ENCODE results near the gene TXNRD2.

TXNRD2 gene

DNA sequence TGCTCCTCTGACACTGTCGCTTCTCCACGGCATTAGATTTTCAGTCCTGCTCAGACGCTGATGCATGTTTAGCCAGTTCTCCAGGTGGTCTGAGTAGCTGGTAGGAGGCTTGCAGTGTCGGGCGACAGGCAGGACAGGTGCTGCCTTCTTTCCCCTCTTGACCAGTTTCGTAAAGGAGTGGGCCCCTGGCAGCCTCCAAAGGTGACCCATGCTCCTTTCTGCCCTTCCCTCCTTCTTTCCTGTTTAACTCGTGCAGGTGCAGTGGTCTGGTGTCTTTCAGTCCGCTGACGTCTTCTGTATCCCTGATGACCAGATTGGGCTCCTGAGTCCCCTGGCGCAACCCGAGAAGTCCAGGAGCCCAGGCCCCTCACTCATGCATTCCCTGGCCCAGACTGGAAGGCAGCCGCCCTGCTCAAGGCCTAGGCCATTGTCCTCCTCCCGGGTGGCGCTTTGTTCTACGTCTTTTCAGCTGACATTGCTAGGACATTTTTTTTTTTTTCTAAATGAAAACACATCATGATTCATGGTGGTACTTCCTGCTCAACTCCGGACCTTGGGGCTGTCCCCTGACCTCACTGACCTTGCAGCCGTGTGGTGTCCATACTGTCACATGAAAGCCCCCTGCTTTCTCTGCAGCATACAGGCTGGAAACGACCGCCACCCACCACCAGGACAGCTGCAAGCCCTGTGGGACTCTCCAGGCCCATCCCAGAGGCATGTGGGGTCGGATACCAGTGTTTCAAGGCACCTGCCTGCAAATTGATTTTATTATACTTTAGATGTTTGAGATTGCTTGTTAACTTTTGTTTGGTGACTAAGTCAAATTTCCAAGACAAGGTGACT is 25.5 kb upstream of the TXNRD2 start:
- DNase-seq (ENCODE audit: low spot score): no peak

DNA sequence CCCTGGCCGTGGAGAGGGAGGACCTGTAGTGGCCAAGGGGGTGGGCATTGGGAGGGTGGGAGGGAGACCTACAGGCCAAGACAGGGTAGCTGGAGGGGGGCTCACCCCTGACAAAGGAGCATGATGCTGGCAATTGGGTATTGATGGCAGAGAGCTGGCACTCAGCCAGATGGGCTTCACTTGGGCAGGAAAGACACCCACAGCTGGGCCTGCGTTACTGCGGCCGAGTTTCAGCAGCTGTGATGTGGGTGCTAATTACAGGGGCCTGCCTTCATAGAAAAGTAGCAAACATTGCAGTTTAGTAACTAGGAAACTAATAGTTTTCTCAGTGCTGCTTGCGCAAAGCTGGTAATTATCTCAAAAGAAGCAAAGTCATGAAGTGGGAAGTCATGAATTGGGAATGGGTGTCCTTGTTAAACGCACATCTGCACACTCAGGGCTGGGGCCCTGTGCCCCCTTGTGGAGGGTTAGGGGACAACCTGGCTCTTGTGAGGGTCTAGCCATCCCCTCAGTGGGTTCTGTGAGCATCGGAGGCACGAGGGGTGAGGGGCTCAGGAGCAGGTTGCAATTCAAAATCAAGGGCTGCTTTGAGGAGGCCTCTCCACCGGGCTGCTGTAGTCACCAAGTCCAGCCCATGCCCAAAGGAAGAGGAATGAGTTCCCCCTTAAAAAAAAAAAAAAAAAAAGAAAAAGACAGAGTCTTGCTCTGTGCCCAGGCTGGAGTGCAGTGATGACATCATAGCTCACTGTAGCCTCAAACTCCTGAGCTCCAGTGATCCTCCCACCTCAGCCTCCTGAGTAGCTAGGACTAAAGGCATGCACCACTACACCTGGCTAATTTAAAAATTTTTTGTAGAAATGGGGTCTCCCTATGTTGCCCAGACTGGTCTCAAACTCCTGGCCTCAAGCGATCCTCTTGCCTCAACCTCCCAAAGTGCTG is 24.4 kb upstream of the TXNRD2 start:
- DNase-seq (ENCODE audit: low spot score): no peak

DNA sequence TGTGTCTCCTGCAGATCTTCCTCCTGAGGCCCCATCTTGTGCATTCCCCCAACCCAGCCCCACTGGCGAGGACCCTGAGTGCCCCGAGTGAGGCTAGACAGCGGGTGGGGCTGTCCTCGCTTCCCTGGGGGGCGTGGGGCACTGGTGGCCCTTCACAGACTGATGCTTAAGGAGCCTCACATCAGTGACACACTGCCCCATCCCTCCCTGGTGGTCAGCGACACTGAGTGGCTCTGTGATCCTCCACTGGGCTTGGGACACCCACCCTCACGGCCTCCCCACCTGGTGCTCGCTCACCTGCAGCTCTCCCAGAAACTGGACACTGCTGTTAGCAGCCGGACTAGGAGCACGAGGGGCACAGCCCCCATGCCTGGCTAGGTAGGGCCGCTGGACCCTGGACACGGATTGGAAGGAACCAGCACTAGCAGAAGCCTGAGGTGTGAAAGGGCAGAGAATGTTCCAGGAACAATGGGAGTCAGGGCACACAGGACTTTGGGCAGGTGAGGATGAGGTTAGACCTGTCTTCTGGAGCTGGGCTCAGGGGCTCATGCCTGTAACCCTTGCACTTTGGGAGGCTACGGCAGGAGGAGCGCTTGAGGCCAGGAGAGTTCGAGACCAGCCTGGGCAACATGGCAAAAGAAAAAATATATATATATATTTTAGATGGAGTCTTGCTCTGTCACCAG is 23.2 kb upstream of the TXNRD2 start:
- DNase-seq (ENCODE audit: low spot score): no peak

DNA sequence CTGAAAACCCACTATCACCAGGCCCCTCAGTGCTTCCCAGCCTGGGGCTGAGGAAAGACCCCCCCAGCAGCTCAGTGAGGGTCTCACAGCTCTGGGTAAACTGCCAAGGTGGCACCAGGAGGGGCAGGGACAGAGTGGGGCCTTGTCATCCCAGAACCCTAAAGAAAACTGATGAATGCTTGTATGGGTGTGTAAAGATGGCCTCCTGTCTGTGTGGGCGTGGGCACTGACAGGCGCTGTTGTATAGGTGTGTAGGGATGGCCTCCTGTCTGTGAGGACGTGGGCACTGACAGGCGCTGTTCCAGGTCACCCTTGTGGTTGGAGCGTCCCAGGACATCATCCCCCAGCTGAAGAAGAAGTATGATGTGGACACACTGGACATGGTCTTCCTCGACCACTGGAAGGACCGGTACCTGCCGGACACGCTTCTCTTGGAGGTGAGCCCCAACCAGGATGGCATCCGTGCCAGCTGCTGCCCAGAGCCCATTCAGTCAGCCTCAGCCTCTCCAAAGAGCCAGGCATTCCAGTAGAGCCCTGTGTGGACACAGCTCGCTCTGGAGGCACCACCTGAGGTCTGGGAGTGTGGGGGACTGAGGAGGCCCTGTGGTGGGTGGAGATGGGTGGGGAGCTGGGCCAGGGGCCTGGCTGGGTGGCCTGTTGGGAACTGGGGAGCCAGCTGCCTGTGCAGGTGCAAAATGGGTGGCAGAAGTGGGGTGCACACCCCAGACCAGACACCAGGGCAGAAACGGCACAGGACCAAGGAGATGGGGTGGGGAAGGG is 22.4 kb upstream of the TXNRD2 start:
- DNase-seq (ENCODE audit: low spot score): no peak

GRCh38 chr22:19962909-19963806 is 21.5 kb upstream of the TXNRD2 start:
- peak; percentile 51 for DNase-seq (ENCODE audit: low spot score)

DNA sequence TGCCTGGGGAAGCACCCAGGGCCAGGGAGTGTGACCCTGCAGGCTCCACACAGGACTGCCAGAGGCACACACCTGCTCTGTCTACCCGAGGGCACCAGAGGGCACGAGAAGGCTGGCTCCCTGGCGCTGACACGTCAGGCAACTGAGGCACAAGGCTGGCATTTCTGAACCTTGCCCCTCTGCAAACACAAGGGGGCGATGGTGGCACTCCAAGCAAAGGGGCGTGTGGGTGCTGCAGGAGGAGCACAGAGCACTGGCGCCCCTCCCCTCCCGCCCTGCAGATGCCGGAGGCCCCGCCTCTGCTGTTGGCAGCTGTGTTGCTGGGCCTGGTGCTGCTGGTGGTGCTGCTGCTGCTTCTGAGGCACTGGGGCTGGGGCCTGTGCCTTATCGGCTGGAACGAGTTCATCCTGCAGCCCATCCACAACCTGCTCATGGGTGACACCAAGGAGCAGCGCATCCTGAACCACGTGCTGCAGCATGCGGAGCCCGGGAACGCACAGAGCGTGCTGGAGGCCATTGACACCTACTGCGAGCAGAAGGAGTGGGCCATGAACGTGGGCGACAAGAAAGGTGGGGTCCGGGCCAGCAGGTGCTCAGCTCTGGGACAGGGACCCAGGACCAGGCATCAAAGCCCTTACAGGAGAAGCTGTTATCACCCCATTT is 20.8 kb upstream of the TXNRD2 start:
- DNase-seq (ENCODE audit: low spot score): peak; percentile 43

GRCh38 chr22:19961868-19962245 is 20.2 kb upstream of the TXNRD2 start:
- no peak for DNase-seq (ENCODE audit: low spot score)

DNA sequence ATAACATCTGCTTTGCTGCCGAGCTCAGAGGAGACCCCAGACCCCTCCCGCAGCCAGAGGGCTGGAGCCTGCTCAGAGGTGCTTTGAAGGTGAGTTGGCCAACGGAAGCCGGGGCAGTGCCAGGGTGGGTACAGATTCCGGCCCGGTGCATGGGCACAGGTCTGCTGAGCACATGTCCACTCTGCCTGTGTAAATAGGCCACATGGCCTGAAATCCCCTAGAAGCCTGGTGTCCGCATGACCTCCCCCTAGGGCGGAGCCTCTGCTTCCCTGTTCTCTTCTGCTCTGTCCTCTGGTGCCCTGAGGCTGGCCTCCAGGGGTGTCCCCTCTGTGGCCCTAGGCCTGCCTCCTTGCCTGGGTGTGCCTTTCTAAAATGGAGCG is 19.6 kb upstream of the TXNRD2 start:
- no peak for DNase-seq (ENCODE audit: low spot score)

DNA sequence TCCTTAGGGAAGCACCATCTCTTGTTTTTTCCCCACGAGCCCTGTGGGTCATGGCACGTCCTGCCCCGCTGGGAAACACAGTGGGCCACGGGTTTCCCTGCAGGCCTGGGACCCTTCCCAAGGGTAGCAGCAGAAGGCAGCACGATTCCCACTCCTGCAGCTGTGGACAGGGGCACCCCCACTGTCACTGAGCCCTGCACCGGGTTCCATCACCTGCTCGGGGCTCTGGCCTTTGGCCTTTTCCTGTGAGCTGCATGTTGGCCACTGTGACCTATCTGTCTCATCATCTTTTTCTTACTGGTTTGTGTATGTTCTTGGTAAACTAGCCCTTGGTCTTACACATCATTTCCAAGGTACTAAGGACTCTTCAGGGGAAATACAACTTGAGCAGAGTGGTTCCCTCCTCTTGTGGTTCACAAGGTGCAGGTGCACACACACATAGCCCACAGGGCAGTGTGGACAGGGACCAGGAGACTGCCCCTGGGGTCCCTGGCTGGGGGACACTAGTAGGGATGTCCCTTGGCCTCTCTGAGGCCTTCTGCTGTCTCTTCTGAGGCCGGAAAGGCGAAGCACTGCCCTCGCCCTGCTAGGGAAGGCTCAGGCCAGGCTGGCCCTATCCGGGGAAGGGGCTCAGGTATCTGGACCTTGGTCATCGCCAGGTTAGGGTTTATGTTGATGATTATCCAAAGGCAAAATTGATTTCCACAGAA is 19.0 kb upstream of the TXNRD2 start:
- no peak for DNase-seq (ENCODE audit: low spot score)

- DNase-seq (ENCODE audit: low spot score): no peak
Measured at GRCh38 chr22:19959587-19960490, 18.2 kb upstream of the TXNRD2 start.

DNA sequence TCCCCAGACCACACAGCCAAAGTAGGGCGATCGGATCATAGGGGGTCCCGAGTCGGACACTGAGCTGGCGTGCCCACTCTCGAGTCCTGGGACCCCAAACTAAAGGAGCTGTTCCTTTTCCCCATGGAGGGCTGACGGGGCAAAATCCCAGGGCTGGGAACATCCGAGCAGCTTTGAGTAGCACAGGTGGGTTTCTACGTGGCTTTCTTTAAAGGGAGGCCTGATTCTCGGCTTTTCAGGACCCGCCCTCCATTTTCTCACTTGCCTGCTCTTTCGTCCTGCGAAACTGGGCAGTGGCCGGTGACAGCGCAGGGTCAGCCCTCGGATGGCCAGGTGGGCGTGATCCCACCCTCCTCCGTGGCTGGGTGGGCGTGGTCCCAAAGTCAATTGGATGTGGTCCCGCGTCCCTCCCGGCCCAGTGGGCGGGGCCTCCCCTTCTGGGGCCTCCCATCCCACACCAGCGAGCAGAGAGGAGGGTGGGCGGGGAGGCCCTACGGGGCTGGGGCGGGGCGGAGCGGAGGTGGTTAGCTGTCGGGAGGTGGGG is 17.5 kb upstream of the TXNRD2 start:
- DNase-seq (ENCODE audit: low spot score): no peak

DNA sequence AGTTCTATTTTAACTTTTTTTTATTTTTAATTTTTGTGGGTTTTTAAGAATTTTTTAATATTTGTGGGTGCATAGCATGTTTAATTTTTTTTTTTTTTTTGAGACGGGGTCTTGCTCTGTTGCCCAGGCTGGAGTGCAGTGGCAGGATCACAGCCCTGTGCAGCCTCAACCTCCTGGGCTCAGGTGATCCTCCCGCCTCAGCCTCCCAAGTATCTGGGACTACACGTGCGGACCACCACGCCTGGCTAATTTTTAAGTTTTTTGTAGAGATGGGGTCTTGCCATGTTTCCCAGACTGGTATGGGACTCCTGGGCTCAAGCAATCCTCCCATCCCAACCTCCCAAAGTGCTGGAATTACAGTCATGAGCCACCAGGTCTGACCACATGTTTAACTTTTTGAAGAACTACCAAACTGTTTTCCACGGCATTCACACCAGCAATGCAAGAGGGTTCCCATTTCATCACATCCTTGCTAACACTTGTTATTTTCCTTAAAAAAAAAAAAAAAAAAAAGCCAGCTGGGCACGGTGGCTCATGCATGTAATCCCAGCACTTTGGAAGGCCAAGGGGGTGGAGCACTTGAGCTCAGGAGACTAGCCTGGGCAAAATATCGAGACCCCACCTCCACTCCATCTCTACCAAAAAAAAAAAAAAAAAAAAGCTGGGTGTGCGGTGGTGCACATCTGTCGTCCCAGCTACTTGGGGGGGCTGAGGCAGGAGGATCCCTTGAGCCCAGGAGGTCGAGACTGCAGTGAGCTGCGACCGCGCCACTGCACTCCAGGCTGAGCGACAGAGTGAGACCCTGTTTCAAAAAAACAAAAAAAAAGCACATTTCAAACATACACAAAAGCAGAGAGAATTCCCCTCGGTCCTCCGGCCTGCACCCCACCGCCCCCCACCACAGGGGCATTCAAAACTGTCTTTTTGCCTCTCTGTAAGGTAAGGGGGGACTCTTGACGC is 16.7 kb upstream of the TXNRD2 start:
- no peak for DNase-seq (ENCODE audit: low spot score)

- DNase-seq (ENCODE audit: low spot score): no peak
Measured at GRCh38 chr22:19957445-19957844, 15.8 kb upstream of the TXNRD2 start.

- DNase-seq (ENCODE audit: low spot score): no peak
Measured at GRCh38 chr22:19955241-19956128, 13.9 kb upstream of the TXNRD2 start.

GRCh38 chr22:19951346-19951745 is 9.7 kb upstream of the TXNRD2 start:
- DNase-seq (ENCODE audit: low spot score): no peak
